K562 (cell line): ENCODE results near the gene BRWD1. TPM values are rescaled to one million over a fixed set of nuclear protein-coding genes. Genes with fewer than 3 reads are reported as not detected.

ENCODE experiments used
- CSDE1 ChIP-seq, 2 experiments: fragments of 450-650 bp; IDR thresholded peaks; 2 replicates each; pipeline ENCODE4 v1.6.1; 2016; ENCODE audit warnings: mild to moderate bottlenecking in 1 of 2
- E2F3 ChIP-seq: fragments of 250-450 bp; sonication (Bioruptor Pico); IDR thresholded peaks from 2 replicates; pipeline ENCODE4 v1.4.0; 2020; ENCODE audit warnings: mild to moderate bottlenecking
- ETS2 ChIP-seq: IDR thresholded peaks from 2 replicates; pipeline ENCODE4 v1.6.1; 2016; ENCODE audit warnings: borderline replicate concordance, missing genetic modification characterization, mild to moderate bottlenecking, moderate library complexity, missing compliant biosample characterization; ENCODE audit not compliant: poor library complexity, severe bottlenecking
- HMBOX1 ChIP-seq: sonication (generic); IDR thresholded peaks from 2 replicates; pipeline ENCODE4 v1.6.1; 2016
- HOXB6 ChIP-seq: fragments of 250-450 bp; sonication (Bioruptor Pico); IDR thresholded peaks from 2 replicates; pipeline ENCODE4 v1.5.1; 2022; ENCODE audit warnings: mild to moderate bottlenecking, borderline replicate concordance
- MED1 ChIP-seq: sonication (generic); formaldehyde crosslinking; IDR thresholded peaks from 2 replicates; pipeline ENCODE4 v1.8.1; 2023; ENCODE audit warnings: missing genetic modification reagents, borderline replicate concordance
- NKRF ChIP-seq: fragments of 450-650 bp; IDR thresholded peaks from 2 replicates; pipeline ENCODE4 v1.6.1; 2016; ENCODE audit warnings: borderline replicate concordance
- PHF20 ChIP-seq: fragments of 450-650 bp; IDR thresholded peaks from 2 replicates; pipeline ENCODE4 v1.6.1; 2018; ENCODE audit not compliant: partially characterized antibody
- PRMT5 ChIP-seq: sonication (generic); formaldehyde crosslinking; IDR thresholded peaks from 2 replicates; pipeline ENCODE4 v1.5.0; 2020; ENCODE audit warnings: missing genetic modification reagents
- RBM34 ChIP-seq: fragments of 200-400 bp; formaldehyde crosslinking; IDR thresholded peaks from 2 replicates; pipeline ENCODE4 v1.6.1; 2018; ENCODE audit warnings: low read length, borderline replicate concordance; ENCODE audit not compliant: insufficient read depth
- SAP30 ChIP-seq: fragments of 200-600 bp; sonication (generic); IDR thresholded peaks from 2 replicates; pipeline ENCODE4 v1.6.1; 2012; ENCODE audit warnings: borderline replicate concordance, low read depth, mild to moderate bottlenecking, moderate library complexity, low read length, control low read depth, inconsistent platforms; ENCODE audit not compliant: insufficient read depth, poor library complexity, severe bottlenecking
- TCF15 ChIP-seq: fragments of 250-450 bp; sonication (Bioruptor Pico); IDR thresholded peaks from 2 replicates; pipeline ENCODE4 v1.8.0; 2022; ENCODE audit warnings: moderate library complexity, mild to moderate bottlenecking, inconsistent platforms
- ZC3H11A ChIP-seq: IDR thresholded peaks from 2 replicates; pipeline ENCODE4 v1.6.1; 2012; ENCODE audit warnings: low read depth, low read length, improper control_type of control experiment
- ZFP91 ChIP-seq: sonication (generic); formaldehyde crosslinking; IDR thresholded peaks from 2 replicates; pipeline ENCODE4 v1.8.0; 2022; ENCODE audit warnings: mild to moderate bottlenecking, missing genetic modification reagents
- polyA plus RNA-seq, 8 experiments: library from polyadenylated mRNA; depleted of rRNA in 4 of 8; stranded (reverse) in 5 of 8; unstranded in 3 of 8; fragments of >200 nt; fragmentation: Nextera tagmentation in 2 of 8; fragmentation: Illumina TruSeq in 1 of 8; extraction: Ambion mirVana in 2 of 8; extraction: Trizol in 1 of 8; gene quantifications; 2 replicates each; pipeline versions ENCODE4 v1.2.1 to v1.2.3, GENCODE V29; 2011 to 2014; ENCODE audit warnings: inconsistent platforms in 1 of 8, missing spikeins in 1 of 8
- total RNA-seq, 7 experiments: library from RNA; depleted of rRNA in 6 of 7; stranded (reverse); fragments of >200 nt in 6 of 7; fragmentation: Illumina TruSeq in 2 of 7; extraction: Trizol in 2 of 7; gene quantifications; 2 replicates each; pipeline versions ENCODE4 v1.2.1 to v1.2.3, GENCODE V29; 2011 to 2021; ENCODE audit warnings: low replicate concordance in 1 of 7

BRWD1 gene
- total and polyA plus RNA-seq, 9 of the 15 experiments (the other 6 are each of a cell fraction or from before 2014, with no cell fraction given) = 10.1 to 60.2 (median 34.1) TPM

GRCh38 chr21:39313571-39314142 lies at the start of gene BRWD1 (continued):
- TF ChIP-seq NKRF (peak; percentile 77), ETS2 (tag) (peak; percentile 33), ZC3H11A (no peak), E2F3 (CRISPR knock-in tag) (peak; percentile 91; the same call in 1 of the 2 replicates), HMBOX1 (no peak), SAP30 (peak; percentile 33), TCF15 (CRISPR knock-in tag) (no peak), PHF20 (peak; percentile 83), PRMT5 (CRISPR knock-in tag) (0 out of 2 replicates have a peak, but pooled peaks have one; percentile 18), HOXB6 (CRISPR knock-in tag) (no peak), MED1 (no peak), CSDE1 (IDR thresholded peaks at IDR 0.05) (peak in 1 of 2 experiments; percentile 70; a peak in 1 of 4 replicates), ZFP91 (CRISPR knock-in tag) (no peak), RBM34 (no peak)
